HG03103 (cell line): ENCODE results near the gene STIMATE.

ENCODE experiments used
- ATAC-seq: cut with Tn5 transposase; IDR thresholded peaks from one replicate; pipeline ENCODE4 v1.9.1; 2021; ENCODE audit warnings: low read depth; ENCODE audit not compliant: unreplicated experiment

STIMATE gene

DNA sequence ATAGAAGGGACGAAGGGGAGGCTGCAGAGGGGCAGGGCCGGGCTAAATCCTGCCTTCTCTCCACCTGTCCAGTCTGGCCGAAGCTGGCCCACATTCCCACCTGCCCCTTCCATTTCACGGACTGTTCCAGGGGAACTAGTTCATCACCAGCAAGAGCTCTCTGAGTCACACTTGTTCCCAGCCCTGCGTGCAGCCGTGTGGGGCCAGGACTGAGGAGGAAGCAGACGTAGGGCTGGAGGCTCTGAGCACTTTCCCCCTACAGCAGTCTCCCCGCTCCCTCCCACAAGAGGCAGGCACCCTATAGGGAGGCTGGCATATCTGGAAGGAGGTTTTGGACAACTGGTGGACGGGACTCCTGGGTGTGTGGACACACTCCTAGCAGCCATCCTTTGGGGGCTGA lies 69.9 kb downstream of the STIMATE start:
- ATAC-seq = no peak

DNA sequence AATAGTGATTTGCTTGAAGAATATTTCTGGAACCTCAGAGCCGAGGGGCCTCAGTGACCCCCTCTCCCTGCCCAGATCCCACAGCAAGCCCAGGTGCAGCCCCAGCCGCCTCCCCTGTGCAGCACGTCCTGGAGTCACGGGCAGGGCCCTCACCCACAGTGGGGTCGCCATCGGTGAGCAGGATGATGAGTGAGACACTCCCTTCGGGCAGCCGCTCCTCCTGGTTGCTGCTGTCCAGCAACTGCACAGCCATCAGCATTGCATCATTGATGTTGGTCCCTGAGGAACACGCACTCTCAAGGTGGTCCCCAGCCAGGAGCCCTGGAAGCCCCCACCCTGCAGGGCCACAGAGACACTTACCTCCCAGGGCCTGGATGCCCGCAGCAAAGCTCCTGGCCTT lies 73.3 kb downstream of the STIMATE start:
- ATAC-seq = no peak

DNA sequence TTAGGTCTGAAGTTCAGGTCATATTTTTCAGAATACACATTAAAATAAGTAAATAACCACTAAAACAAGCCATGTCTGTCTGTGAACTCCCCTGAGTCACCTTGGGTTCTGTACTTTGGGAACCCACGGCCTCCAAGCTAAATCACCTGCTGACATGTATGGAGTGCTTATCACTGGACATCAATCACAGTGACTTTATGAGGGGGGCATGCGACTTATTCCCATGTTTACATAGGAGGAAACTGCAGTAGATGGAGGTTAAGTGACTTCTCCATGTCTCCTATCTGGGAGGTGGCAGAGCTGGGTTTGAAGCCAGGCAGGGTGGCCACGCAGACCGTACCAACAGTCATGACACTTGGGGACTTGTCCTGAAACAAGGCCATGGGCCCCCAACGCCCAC lies 75.0 kb downstream of the STIMATE start:
- ATAC-seq = no peak

DNA sequence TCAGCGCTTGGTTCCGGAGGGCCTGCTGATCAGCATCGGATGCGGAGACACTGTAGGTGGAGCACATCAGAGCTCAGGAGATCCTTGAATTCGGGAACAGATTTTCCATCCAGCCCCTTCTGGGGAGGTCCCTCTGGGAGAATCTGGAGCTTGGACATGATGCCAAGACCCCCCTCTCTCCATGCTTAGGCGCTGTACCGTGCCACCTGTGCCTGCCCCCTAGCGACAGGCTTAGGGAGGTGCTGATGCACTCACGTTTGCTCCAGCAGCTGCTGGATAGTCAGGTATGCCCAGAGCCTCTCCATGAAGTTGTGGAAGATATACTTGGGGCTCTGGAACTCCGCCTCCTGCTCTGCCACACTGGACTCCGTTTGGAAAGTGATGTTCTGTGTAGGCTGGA lies 76.6 kb downstream of the STIMATE start:
- no peak for ATAC-seq

DNA sequence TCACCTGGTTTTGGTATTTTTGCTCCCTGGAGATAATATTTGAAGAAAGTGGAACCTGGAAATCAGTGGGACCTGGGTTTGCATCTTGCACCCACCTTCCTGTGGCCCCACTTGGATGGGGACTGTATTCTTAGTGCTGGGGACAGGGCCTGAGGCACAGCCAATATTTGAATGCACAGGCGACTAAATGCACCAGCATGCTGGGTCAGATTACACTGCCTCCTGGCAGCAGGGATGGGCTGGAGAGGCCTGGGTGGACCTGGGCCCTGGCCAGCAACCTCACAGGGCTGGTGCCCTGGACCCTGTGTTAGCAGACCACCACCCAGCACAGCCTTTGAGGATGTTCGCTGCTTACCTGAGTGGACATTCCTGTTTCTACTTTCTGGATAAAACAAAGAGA lies 77.4 kb downstream of the STIMATE start:
- no peak for ATAC-seq

DNA sequence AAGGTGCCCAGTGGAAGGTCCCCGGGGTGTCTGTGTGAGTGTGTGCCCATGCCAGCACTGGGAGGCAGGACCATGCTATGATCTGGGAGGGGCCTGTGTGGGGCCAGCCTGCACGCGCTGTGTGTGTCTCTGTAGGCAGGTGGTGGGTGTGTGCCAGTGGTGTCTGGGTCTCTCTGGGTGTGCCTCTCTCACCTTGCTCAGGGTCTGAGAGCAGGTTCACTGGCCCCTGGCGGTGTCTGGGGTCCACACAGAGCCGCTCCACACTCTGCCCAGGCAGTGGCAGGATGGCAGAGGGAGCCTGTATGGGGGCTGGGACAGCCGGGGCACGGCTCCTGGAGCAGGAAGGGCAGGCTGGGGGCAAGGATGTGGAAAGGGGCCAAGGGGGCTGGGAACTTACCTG lies 79.5 kb downstream of the STIMATE start:
- ATAC-seq = no peak

DNA sequence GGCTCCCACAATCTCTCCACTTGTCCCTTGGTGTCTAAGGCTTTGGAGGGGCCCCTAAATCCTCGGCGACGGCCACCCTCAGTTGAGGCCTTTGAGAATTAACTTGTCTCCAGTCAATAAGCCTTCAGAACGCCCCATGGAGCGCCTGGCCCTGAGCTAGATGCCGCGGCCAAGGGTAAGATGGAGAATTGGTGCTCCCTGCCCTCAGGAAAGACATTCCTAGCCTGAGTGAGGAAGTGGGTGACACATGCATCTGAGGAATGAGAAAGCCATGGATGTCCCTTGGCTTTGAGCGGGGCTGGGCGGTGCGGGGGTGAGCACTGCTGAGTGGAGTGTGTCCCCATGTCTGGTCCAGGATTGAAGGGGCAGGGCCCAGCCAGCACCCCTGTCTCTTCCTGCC lies 80.1 kb downstream of the STIMATE start:
- no peak for ATAC-seq

DNA sequence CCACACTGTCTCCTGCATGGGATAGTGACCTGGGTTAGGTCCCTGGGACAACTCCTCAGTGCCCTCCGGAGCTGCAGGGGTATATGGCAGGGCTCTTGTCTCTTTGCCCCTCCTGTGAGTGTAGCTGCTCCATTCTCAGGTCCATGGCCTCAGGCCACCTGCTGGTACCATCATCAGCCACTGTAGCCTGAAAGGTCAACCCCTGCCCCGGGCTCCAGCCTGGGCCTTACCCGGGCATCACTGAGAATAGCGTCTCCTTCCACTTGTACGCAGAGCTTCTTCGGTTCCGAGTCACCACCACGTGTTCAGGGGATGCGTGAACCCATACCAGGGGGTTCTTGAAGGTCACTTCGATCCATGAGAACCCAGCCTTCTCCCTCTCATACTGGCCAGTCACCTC lies 80.7 kb downstream of the STIMATE start:
- no peak for ATAC-seq

DNA sequence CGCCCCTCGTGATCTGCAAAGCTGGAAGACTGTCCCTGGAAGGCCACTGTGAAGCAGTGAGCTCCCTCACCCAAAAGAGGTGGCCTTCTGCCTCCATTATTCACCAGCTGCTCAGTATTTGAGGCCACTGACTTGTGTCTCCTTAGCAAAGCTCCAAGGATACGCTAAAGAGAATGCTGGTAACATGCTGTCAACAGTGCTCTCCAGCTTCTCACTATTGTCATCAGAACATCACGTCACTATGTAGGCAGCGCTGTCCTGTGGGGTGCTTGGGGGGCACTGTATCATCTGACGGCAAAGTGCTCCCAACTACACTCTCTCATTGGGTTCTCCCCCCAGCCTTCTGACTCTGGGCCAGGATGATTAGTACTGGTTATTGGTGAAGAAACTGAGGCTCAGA lies 81.1 kb downstream of the STIMATE start:
- ATAC-seq = no peak

DNA sequence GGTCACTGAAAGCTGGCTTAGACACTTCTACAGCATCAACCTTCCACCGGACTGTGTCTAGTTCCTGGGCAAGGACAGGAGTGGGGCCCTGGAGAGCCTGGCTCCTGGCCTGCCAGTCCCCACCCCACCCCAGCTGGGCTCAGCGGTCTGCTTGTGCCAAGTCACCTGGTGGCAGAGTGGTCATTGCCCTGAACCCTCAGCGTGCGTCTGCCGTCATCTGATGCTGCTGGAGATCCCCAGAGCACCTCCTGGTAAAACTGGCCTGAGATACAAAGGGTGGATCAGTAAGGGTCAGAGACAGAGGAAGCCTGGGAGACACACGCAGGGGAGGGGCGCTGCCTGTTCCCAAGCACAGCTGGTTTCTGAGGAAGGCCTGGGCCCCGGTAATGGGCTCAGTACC lies 83.5 kb downstream of the STIMATE start:
- no peak for ATAC-seq

DNA sequence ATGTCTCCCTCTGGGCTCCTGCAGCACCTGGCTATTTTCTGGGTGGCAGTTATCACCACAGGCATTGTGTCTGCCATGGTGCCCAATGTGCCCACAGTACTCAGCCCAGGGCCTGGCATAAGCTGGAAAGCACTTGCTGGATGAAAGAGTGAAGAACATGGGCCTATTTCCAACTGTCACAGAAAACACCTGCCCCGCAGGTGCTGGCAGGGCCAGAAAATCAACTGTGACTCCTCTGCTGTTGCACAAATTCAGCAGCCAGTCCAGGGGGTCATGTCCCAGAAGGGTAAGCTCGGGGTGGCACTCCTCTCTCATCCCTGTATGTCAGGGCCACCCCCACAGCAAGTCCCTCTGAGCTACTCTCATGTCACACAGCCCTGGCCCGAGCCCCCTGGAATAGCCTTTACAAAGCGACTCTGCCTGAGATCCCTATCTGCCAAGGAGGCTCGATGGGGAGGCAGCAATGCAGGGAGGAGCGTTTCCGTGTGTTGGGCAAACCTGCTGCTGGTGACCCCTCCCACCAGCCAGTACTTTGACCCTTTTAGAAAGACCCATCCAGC lies 85.8 kb downstream of the STIMATE start:
- no peak for ATAC-seq

DNA sequence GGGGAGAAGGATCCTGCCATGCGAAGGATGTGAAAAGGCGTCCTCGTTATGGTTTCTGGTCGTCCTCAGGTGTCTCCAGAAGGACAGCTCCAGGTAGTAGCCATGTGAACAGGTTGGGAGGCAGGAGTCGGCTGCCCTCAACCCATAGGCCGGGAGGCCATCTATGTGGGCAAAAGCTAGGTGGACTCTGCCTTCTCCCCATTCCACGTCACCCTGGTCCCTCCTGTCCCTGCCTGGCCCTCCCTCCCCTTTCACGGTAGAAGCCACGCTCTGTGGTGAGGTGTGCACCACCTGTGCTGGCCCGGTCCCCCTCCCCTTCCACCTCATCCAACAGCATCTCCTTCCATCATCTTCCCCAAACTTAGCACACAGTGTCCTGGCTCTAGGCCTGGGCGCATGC lies 86.4 kb downstream of the STIMATE start:
- ATAC-seq = no peak

DNA sequence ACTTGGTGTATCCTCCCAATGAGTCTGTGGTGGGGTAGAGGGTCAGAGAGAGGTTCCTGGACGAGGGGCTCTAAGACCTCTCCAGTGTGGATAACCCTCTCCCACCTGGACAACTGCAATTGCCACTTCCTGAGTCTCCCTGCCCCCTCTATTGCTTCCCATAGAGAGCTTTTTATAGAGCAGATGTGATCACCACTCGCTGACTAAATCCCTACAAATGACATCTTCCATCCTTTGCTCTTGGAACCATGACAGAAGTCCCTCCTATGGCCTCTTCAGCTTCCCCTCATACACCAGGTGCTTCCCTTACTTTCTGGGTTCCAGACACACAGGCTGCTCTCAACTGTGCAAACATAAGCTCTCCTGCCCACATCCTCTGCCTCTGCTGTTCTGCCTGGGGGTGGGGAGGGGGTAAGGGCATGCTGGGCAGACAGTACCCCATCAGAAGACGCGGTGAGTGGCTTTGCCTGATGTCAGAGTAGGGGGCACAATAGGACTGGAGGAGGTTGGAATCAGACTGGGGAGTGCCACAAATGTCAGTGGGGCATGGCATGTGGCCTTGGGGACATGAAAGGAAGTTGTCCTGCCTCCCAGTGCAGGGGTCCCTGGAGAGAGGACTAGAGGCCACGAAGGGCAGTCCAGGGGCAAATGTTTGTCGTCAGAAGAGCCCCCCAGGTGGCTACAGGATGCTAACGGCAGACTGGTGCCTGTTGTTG lies 87.5 kb downstream of the STIMATE start:
- no peak for ATAC-seq

DNA sequence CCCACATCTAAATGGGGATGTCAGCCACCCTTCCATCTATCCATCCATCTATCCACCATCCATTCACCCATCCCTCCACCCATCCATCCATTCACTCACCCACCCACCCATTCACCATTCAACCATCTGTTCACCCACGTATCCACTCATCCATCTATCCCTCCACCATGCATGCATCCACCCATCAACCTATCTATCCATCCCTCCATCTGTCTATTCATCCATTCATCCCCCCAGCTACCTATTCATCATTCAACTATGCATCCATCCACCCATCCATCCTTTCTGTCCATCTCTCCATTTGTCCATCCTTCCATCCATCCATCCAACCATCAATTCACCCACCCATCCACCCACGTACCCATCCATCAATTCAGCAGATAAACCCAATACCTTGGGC lies 88.2 kb downstream of the STIMATE start:
- ATAC-seq = no peak

DNA sequence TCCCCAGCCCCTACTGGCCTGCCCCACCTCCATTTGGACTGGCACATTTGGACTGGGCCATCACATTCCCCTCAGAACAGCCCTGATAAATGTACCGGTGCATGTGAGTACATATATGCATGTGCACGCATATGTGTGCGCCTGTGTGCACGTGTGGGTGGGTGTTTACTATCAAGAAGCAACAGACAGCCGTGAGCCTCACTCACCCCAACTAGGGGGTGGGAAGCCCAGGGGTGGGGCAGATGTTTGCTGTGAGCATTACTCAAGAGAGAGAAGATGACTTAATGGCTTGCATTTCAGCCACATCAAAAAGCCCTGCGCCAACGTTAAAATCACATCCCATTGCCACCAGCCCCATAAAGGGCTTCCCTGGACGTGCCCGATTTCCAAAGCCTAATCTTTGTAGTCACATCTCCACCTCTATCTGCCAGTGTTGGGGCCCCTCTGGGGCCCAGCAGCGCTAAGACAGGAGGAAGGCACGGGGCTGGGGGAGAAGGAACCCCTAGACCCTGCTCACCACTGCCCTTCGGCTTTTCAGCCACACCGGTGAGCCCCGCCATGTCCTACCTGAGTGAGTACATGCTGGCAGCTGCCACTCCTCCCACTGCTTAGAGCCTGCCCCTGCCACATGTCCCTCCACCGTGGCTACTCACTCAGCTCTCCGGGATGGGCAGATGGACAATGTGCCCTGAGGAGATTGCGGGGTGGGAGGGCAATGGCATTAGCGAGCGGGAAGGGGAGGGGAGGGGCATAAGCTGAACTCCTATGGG lies 91.9 kb downstream of the STIMATE start:
- no peak for ATAC-seq

DNA sequence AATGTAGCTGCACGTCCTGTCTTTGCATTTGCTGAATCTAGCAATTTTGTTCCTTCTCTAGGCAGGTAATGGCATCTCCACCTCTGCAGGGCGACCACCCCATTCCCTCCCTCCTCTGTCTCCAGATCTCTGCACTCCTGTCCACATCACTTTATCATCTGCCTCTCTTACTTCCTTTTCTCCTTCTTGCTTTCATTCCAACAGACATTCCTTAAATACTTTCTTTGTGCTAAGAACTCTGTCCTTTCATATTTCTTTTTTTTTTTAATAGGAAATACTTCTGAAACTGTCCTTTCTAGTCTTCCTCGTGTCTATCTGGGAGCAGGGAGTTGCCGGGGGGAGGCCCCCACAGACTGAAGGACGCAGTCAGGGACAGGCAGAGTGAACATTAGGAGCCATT lies 95.5 kb downstream of the STIMATE start:
- ATAC-seq = no peak

DNA sequence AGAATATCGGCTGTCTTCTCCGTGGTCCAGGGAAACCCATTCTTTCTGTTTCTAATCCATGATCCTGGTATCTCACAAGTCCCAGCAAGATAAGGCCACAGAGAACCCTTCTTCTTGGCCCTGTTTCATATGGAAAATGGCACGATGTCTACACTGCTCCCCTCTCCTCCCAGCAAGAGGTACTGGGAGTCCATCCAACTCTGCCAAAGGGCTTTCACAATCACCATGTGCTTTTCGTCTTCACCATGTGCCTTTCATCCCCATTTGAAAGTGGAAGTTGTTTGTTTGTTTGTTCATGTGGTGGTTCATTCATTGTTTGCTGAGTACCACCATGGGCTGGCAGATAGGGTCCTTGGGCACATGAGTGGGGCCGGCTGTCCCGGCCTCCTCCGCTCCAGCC lies 97.3 kb downstream of the STIMATE start:
- ATAC-seq = no peak

DNA sequence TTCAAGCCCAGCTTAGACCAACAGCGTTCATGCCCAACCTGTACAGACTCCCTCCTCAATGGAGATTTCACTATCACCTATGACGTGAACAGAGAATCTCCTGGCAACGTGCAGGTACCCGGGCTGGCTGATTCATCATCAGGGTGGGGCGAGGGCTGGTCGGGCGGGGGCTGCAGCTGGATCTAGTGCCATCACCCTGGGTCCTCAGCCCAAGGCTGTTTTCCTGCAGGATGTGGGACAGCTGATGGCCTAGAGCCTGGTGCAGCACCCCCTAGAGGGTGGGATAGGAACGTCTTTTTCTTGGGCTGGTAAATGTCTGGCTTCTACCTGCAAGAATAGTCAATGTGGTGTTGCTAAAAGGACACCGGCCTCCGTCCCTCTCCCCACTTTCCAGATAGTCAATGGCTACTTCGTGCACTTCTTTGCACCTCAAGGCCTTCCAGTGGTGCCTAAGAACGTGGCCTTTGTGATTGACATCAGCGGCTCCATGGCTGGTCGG lies 98.3 kb downstream of the STIMATE start:
- no peak for ATAC-seq

DNA sequence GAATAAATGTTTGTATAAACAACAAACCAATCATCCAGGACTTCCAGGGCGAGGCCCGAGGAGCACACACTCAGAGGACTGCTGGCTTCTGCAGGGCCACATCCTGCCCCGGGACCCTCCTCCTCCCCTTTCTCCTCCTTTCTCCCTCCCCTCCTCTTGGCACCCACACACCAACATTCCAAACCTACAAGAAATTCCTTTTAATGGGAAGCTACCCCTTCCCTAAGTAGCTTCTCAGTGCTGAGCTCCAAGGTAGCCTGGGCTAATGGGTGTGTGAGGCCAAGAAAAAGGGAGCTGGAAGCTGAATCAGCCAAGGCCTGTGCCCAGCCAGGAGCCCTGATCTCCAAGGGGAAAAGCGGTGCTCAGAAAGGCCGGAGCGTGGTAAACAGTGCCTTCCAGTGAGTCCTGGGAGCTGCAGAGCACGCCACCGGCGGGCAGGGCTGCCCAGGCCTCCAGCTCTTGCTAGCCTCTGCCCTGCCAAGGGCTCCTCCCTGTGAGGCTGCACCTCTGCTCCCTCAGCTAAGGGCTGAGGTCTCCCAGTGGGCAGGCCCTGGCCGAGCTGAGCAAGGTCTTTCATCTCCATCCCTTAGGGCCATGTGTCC lies 98.9 kb downstream of the STIMATE start:
- ATAC-seq = no peak

DNA sequence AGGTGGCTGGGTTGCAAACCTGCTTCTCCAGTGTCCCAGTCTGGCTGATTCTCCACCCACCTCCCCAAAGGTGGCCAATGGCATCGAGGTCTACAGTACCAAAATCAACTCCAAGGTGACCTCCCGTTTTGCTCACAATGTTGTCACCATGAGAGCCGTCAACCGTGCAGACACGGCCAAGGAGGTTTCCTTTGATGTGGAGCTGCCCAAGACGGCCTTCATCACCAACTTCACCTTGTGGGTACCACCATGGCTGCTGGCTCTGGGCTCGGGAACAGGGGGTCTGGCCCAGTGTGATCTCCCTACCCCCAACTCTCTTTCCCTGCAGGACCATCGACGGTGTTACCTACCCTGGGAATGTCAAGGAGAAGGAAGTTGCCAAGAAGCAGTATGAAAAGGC lies 100.9 kb downstream of the STIMATE start:
- no peak for ATAC-seq

DNA sequence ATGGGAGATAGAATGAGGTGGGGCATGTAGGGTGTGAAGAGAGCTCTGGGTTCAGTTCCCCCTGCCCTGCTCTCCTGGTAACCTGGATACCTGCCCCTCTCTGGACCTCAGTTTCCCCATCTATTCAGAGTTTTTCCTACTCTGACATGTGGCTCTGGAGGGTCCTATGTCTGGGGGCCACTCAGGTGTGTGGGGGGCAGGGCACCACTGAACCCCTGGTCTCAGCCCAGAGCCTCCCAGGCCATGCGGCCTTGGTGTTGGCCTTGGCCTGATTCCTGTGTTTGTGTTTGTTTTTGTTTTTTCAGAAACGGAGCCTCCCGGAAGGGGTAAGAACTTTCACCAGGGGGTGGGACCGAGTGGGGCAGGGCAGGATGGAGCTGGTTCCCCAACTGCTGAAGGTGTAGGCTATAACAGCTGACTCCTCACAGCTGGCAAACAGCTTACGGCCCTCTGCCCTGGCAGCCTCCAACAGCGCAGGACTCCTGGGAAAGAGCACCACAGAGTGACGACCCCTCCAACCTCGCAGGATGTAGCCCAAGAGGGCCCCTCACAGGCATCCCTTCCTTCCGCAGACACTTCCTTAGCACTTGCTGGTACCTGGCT lies 101.9 kb downstream of the STIMATE start:
- ATAC-seq = no peak
